Stimulated activated CD8-positive, alpha-beta memory T cell treated with anti-CD3 and anti-CD28 coated beads, Interleukin-12 subunit alpha, Interleukin-12 subunit beta, amount 100 ng/mL, for 4 hours (primary cell): ENCODE results near the gene RASL11B.
"Not testable (repeated sequence)": the region's sequence is repeated elsewhere in the genome, so short reads cannot be mapped to it uniquely, and the experiment has no call there.

Experiments used
- DNase-seq: peaks from one replicate; pipeline ENCODE4 v3.0.0-alpha.2; 2020; ENCODE audit warnings: low read depth

The RASL11B gene, protein sequence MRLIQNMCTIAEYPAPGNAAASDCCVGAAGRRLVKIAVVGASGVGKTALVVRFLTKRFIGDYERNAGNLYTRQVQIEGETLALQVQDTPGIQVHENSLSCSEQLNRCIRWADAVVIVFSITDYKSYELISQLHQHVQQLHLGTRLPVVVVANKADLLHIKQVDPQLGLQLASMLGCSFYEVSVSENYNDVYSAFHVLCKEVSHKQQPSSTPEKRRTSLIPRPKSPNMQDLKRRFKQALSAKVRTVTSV

DNA sequence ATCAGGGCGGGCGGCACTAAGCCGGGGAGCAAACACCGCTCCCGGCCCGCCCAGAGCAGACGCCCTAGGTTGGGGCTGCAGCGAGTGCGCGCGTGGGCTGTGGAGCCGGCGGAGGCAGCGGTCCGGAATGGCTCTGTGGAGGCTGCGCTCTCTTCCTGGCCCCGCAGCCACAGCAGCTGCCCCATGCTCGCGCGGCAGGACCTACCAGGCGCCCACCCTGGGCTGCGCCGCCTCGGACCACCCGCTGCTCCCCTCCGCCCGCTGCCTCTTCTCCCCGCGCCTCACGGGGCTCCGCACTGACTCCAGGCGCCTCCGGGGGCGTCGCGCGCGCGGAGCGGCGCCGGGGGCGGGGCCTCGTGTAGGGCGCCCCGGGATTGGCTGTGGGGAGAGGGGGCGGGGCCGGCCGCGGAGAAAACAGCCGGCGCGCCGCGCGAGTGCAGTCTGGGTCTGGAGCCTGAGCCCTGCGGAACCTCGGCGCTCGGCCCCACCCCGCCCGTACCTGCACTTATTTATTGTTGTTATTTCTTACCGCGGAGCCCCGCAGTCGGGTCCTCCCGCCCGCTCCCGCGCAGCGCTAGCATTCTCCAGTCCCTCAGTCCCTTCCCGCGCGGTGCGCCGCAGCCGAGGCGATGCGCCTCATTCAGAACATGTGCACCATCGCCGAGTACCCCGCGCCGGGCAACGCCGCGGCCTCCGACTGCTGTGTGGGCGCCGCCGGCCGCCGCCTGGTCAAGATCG, at the start of gene RASL11B:
RASL11B (plus strand) TSS at position 439 of the 738 bp plus-strand sequence; CDS start at position 630, 191 bp downstream.
- DNase-seq, result peak; percentile 70

DNA sequence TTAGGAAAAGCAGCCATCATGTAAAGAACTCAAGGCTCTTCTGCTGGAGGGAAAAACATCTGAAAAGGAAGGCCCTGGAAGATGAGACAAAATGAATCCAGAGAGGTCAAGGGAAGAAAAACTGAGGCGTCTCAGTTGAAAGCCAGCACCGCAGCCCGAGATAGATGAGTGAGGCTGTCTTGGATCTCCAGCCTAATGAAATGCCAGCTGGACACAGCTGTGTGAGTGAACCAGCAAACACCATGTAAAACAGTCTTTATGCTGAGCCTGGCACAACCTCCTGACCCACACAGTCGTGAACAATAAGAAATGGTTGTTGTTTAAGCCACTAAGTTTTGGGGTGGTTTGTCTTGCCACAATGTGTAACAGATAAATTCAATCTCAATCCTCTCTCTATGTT, 48.6 kb upstream of the RASL11B start:
- no peak for DNase-seq

DNA sequence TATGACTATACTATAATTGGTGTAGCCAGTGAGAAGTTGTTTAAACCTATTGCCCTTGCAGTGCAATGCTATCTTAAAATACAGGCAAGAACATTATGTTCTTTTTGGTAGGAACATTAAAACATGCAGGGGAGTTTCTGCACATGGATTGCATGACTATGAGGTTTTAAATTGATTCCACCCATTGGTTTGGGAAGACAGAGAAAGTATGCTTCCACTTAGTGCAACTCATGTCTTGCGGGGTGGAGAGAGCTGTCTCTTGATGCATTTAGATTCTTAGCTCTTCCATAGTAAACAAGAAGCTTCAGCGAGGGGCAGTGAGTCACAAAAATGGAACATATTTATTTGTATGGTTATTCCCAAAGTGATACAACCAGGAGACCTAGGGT, 39.5 kb upstream of the RASL11B start:
- no peak for DNase-seq

DNA sequence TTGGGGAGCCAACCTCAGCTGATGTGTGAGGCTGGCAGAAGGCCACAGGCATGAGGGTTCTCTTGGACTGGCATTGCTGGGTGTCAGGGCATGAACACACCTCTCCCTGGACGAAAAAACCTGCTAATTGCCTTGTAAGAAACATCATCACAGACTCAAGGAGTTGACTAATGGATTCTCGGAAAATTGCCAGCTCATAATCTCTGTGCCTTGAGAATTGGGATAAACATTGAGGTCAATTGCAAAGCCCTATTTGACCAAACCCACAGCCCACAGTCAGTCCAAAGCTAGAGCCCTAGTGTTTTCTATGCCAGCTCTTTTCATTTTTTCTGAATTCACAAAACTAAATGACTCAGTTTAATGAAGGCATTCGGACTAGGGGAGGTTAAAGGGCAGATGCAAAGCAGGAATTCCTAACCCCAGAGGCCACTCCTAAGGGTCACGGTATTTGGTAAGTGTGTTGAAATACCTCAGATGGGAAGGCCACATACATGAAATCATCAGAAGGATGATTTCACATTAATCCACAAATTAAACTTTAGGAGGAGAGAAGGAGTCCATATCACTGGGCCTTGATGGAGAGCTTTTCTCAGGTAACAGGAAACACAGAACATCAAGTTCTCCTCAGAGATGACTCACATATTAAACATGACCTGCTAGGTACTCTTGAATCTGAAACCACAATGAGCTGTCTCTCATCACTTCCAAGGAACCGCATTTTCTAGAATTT, 39.0 kb upstream of the RASL11B start:
- DNase-seq, result no peak

DNA sequence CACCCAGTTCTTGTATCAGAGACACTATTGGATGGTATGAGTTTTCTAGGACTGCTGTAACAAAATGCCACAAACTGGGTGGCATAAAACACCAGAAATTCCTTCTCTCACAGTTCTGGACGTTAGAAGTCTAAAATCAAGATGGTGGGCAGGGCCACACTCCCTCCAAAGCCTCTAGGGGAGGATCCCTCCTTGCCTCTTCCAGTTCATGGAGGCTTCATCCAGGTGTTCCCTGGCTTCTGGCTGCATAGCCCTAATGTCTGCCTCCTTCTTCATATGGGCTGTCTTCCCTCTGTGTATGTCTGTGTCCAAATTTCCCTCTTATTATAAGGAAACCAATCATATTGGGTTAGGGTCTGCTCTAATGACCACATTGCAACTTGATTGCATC, 38.4 kb upstream of the RASL11B start:
- DNase-seq, result no peak

DNA sequence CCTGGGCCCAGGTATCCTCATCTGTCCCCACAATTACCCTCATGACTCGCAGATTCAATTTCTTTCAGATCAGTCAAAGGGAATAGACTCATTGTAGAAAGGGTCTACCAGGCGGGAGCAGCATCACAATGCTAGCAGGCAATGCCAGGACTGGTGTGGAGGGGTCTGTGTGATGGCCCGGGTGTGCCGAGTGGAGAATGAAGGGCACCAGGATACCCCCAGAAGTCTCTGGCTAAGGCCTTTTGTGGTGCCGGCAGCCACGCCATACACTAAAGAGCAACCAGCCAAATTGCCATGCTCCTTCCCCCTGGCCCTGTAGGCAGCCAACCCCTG, 37.9 kb upstream of the RASL11B start:
- DNase-seq, result no peak

DNA sequence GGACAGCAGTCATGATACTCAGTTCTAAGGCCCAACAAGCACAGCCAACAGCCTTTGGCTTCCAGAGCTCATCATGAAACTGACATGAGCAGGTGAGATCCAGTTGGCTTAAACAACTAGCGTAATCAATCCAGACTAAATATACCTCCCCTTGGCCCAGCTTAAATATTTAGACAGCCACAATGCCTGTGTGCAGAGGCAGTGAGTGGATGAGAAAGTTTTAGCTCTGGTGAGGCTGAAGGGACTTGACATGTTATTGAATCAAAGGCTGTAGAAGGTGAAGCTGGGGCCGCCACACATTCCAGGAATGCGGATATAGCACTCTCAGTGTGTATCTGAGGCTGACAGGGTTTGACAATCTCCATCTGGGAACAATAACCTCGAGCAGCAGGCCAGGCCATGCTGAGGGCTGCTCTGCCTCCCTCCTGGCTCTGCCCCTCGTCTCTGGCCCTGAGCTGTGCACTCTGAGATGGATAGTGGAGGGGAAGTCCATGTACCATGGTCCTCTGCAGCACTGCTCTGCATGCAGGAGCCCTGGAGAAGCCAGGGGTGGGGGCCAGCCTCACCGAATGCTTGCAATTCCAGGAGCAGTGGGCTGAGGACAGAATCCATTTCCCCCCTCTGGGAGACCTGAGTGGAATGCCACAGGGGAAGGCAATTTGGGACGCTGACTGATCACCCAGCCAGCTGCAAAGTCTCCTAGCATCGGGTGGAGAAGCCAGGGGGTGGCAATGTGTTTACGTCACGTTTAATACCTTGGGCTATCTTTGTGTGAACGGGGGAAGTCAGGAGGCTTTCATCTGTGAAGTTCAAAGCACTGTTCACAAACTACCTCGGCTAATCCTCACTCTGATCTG, 37.3 kb upstream of the RASL11B start:
- no peak for DNase-seq

DNA sequence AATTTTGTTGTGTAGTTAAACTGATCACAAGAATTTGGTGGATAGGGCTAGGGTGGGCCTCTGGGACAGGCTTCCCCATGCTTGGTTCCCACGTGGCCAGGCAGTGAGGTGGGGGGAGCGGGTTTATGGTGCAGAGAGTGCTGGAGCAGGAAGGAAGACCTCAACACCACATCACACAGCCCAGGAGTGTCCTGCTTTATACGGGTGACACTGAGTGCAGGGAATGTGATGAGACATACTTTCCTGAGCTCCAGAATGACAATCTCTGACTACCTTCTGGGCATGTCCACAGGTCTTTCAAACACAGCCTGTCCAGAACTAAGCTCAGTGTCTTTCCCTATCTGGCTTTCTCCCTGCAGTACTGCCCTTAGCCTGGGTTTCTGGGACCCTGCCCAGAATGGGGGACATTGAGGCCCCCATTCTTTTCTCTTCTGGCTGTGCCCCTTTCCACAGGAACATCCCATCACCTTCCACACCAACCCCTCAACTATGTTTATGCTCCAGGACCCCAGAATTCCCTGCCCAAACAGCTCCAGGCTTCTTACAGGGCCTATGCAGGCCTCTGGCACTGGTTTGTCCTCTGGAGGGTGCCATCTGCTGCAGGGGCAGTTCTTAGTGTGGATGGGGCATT, 36.5 kb upstream of the RASL11B start:
- DNase-seq, result no peak

DNA sequence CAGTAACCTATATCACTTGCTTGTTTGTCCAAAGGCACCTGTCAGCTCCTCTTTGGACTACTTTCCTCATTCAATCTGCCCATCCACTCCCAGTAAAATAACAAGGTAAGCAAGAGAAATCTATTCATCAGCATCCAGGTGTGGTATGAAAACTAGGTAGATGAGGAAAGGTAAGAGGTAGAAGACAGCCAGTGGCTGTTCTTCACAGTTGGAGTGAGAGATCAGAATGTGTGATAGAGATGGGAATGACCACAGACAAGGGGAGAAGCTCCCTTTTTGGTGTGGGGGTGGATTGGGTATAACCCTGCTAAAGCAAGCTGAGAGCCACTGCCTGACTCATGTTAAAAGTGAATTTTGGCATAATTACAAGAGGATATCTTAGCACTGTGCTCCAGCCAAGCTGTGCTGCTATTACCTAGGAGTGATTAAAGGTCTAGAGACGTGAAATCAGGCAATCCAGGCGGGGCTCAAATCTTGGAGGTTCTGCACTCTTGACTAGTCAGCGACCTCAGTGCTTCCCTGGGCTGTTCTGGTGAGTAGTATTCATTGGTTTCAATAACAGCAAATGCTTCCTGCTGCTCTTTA, 28.1 kb upstream of the RASL11B start:
- DNase-seq, result no peak

DNA sequence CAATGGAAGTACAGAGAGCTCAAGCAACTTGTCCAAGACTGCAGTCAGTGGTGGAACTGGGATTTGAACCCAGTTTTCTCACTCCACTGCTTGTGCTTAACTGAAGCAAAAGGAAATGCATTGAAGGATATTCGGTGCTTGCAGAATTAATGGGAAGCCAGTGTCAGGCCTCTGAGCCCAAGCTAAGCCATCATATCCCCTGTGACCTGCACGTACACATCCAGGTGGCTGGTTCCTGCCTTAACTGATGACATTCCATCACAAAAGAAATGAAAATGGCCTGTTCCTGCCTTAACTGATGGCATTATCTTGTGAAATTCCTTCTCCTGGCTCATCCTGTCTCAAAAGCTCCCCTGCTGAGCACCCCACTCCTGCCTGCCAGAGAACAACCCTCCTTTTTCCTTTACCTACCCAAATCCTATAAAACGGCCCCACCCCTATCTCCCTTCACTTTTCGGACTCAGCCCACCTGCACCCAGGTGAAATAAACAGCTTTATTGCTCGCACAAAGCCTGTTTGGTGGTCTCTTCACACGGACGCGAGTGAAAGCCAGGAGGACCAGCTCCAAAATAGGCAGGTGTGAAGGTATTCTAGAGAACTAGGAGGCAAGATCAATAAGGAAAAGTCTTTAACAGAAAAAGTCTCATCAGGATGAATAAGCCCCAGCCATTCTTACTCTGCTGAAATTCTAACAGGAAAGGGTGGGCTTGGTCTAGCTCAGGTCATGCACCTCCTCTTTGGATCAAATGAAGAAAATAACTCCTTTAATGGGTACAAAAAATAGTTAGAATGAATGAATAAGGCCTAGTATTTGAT, 27.3 kb upstream of the RASL11B start:
- DNase-seq, result not testable (repeated sequence)

DNA sequence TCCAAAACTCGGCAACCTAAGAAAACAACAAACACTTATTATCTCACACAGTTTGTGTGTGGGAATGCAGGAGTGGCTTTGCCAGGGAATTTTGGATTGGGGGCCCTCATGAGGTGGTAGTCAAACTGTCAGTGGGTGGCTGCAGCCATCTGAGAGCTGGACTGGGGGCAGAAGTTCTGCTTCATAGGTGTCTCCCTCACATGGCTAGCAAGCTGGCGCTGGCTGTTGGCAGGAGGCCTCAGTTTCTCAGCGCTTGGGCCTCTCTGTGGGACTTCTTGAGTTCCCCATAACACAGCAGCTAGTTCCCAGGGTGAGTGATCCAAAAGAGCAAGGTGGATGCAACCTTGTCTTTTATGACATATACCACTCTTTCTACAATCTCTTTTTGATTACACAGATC, 26.0 kb upstream of the RASL11B start:
- DNase-seq, result no peak

DNA sequence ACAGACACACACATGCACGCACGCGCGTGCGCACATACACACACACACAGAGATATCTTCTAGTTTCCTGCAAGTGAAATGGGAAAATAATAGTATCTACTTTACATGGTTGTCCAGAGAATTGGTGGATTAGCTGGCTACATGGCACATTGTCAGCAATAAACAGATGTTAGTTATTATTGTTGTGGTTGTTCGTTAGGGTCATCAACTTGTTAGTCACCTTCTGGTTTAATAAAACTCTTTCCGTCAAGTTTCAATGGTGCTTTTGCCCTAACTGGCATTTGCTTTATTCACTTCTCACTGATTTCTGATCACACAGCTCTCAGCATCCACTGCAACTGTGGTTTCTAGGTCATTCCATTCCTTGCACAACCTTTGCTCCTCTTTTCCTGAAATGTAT, 25.4 kb upstream of the RASL11B start:
- DNase-seq, result no peak

DNA sequence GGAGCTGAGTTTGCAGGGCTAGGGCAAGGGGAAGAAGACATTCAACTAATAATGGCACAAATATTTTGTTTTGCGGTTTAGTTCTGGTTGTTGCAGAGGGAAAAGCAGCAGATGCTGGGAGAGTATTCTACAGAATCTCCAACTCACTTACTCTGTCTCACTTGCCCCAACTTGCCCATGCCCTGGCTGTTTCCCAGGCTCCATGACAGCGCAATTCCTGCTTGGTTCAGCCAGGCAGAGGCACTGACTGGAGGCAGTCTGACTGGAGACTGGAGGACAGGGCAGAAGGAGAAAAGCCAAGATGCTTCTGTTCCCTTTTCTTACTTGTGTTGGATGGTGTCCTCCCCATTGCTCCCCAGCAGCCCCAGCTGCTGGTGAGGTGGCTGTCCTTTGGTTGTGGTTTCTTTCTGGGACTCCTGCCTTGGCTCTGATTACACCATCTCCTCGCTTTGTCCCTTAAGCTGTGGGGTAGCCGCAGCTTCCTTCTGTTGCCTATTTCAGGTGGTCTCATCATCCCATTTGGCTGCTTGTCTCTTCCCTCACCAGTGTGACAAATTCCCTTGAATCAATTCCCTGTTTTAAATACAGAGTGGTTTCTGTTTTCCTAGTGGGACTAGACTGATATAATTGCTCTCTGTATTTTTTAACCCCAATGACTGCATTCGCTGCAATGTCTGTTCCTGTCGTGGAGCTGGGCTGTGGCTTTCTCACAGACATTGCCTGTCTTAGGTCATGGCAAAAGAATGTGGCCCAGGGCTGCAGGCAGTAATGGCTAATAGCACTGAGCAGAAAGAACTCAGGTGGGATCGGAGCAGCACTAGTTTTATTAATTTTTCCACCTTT, 24.2 kb upstream of the RASL11B start:
- no peak for DNase-seq

DNA sequence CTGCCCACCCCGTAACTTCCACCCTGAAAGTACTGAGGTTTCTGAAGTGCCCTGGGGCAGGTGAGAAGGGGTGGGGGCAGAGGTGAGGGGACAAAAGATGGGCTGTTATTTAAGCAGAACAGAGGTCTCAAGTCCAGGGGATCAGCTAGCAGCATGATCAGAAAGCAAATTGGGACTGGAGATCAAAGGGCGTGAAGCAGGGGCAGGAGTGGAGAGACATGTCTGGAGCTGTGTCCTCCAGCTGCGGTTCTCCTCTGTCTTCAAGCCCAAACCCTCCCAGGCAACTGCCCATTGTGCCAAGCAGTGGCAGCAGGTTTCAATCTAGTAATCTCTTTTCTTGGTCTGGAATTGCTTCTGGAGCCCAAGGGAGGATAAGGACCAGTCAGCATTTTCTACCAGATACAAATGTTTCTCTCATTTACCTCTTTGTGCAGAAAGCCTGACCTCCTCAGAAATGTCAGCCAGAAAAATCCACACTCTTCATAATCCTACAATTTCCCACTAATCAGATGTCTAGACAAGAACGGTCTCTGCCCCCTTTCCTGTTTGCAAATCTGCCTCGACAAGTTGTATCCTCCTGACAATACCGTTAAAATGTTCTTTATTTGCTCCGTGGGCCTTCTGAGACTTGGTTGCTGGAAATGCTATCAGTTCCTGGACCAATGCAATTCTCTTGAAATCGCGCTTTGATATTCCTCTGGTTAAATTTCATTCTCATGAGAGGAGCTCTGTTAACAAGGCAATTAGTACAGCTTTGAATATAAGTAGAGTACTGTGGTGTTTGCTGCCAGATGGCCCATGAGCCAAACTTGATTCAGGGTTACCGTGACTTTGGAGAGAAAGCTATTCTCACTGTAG, 23.2 kb upstream of the RASL11B start:
- DNase-seq, result no peak

DNA sequence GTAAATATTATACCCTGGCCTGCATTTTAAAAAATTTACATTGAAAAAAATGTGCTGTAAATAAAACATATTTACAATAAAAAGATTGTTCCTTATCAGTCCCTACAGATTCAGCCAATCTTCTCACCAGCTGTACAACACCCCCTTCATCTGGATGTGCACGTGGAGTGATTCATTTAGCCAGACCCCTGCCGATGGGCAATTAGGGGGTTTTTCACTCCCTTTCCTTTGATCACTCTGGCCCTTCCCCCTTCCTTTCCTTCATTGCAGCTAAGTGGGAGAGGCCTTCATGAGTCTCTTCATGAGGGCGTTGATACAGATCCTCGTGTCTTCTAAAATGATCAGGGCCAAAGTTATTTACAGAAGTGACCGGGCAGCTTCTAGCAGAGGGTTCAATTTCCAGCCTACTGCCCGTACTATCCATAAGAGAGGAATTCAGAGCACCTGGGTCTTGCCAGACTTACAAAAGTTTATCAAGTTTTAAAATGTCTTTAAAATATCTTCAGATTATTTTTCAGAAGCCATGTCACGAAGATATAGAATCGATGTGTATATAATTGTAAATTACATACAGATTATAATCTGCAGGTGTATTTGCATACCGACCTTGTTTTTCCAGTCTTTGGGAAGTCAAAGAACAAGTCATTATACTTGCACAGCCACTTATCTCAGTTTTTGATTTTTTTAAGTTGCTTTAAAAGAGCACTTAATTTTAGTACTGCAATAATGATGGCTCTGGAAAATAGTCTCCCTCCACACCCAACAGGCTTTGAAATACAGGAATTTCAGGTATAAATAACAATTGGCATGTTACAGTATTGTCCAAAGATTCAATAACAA, 21.4 kb upstream of the RASL11B start:
- DNase-seq, result no peak

DNA sequence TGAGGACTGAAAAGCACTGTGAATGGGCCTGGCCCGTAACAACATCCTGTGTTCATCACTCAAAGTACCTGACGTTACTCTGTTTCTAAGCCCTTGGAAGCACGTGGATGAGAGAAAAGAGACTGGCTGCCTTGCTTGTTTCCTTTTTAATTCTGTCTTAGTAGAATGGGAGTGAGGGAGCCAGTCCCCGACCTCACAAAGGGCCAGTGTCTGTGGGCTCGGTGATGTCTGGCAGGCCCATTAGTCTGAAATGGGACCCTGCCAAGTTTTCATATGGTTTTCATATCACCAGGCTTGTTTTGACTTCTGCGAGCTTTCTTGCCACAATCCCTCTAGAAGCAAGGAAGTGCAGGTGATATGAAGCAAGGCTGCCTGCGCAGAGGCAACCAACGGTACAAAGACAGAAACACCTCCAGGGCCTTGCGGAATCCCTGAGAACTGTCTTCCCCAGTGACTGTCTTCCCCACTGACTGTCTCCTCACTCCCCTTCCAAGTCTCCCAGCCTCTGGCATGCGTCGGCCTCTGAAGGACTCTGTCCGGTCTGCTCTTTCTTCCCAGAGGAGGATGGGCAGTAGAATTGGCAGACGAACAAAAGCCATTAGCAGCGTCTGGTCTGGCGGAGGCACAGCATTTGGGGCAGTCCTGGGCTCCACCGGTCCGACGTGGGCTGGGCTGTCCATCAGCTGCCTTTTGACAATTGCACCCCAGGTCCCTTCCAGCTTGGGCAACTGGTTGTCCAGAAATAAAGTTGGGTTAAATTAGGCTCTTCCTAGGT, 20.2 kb upstream of the RASL11B start:
- DNase-seq, result no peak

DNA sequence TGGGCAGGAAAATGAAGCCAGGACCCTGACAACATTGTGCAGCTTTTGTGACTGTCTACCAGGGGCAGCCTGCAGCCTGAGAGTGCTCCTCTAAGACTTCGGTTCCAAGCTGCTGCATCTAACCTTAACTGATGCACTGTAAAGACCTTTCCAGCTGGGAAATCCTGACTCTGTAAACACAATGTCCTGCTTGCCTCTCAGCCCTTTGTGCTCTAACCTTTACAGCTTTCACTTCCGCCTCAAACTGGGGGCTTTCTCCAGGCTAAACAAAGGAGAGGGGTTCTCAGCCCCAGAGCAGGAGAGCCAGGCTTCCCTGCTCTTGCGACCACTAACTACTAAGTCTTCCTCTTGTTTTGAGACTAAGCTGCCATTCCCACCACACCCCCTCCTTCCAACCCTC, 19.3 kb upstream of the RASL11B start:
- DNase-seq, result no peak
